NCI-H774 (cell line): ENCODE measurements around the gene AKNA.

Experiments
- DNase-seq: peaks from one replicate; lab custom pipeline; 2025; lab: John Stamatoyannopoulos, UW

The AKNA gene, protein sequence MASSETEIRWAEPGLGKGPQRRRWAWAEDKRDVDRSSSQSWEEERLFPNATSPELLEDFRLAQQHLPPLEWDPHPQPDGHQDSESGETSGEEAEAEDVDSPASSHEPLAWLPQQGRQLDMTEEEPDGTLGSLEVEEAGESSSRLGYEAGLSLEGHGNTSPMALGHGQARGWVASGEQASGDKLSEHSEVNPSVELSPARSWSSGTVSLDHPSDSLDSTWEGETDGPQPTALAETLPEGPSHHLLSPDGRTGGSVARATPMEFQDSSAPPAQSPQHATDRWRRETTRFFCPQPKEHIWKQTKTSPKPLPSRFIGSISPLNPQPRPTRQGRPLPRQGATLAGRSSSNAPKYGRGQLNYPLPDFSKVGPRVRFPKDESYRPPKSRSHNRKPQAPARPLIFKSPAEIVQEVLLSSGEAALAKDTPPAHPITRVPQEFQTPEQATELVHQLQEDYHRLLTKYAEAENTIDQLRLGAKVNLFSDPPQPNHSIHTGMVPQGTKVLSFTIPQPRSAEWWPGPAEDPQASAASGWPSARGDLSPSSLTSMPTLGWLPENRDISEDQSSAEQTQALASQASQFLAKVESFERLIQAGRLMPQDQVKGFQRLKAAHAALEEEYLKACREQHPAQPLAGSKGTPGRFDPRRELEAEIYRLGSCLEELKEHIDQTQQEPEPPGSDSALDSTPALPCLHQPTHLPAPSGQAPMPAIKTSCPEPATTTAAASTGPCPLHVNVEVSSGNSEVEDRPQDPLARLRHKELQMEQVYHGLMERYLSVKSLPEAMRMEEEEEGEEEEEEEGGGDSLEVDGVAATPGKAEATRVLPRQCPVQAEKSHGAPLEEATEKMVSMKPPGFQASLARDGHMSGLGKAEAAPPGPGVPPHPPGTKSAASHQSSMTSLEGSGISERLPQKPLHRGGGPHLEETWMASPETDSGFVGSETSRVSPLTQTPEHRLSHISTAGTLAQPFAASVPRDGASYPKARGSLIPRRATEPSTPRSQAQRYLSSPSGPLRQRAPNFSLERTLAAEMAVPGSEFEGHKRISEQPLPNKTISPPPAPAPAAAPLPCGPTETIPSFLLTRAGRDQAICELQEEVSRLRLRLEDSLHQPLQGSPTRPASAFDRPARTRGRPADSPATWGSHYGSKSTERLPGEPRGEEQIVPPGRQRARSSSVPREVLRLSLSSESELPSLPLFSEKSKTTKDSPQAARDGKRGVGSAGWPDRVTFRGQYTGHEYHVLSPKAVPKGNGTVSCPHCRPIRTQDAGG (N-terminal part only)

GRCh38 chr9:114387680-114388356 is at the start of gene AKNA:
Gene AKNA (minus strand): TSS chr9:114387982. CDS start chr9:114381333, 6,649 bp downstream.
- DNase-seq: no peak

GRCh38 chr9:114437401-114437893 is 49.7 kb upstream of the AKNA start:
- no peak for DNase-seq

GRCh38 chr9:114434878-114435311 is 47.1 kb upstream of the AKNA start:
- DNase-seq: peak; percentile 50

DNA sequence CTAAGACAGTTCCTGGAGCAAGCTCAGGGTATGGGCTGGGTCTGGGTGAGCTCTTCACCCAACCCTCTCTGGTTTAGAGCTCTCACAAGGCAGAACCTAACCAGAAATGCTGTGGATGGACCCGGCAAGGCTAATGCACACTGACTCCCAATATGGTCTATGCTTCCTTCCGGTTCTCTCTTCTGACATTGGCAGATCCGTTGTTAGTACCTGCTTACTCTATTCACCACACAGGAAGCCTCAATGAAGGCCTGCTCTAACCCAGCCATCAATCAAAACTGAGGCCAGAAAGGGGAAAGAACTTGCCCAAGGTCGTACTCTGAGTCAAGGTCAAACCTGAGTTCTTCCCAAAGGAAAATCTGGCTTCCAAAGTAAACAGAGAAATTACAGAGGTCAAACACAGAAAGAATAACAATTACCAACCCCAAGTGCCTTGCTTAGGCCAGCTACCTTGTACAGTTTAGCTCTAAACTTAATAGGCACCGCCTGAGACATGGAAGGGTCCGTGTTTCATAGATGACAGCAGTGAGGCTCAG is 46.0 kb upstream of the AKNA start:
- DNase-seq: no peak

DNA sequence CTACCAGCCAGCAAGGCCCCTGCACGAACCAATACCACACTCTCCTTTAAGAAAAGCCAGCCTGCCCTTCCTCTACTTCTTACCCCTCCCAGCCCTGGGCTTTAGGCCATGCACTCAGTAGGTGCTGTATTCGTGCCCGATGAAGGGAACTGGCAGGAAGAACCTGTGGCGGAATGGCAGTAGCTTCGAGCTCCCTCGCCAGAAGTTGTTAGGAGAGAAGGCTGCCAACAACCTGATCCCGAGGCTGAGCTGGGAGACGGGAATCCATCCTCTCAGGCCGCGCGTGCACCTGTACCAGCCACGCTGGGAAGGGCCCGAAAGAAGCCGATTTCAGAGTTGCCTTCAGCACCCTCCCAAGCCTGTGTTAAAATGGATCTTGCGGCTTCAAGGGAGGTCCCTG is 45.3 kb upstream of the AKNA start:
- DNase-seq: no peak

DNA sequence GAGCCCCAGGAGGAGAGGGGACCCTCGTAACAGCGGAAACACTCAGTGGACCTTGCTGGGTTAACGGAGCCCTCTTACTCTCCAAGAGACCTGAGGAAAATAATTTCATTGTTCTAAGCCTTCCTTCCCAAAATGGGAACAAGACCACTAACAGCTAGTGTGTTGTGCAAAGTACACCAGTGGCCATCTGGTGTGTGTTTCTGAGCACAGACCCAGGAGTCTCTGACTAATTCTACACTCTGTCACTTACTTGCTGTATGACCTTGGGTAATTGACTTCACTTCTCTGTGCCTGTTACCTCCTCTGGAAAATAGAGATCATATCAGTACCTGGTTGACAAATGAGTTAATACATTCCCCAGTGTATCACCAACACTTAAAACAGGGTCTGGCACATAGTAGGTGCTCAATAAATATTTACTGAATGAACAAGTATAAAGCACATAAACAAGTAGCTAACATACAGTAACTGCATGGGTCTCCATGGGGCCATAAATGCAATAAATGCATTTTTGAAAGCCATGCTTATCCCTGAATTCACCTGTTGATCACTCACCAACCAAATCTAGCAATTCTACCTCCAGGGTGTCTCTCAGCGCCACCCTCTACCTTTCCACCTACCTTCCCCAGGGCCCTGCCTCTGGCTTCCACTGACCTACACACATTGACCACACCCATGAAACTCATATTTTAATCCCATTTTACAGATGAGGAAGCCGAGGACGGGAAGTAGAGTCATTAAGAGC is 44.7 kb upstream of the AKNA start:
- no peak for DNase-seq

DNA sequence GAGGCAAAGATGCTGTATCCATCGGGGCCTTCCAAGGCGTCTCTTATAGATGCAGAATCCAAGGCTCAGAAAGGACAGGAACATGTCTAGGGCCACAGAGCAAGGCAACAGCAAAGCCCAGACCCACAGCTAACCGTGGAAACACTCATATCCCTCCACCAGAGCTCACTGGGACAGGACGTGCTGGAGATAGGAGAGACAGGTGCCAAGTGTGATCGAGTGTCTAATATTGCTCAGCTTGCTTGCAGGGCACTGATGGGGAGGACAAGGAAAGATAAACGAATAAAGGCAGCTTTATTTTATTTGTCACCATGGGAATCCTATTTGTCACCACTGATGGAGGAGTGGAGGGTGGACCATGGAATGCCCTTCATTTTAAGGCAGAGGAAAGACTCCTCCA is 44.0 kb upstream of the AKNA start:
- no peak for DNase-seq

DNA sequence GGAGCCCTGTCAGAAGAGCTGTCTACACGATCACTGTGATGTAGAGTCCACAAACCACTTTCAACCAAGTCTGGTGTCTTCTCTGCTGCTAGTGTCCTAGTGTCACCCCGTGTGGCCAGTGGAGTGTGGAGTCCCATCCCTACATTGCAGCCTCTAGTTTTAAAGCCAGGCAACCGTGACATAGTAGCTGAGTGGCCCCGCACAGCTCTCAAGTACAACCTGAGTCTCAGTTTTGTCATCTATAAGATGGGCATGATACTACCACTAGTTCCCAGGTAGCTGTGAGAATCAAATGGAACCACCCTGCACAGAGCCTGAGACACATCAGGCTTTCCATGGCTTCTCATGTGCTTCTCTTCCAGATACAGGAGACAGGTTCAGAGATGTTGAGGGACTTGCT is 43.2 kb upstream of the AKNA start:
- no peak for DNase-seq

DNA sequence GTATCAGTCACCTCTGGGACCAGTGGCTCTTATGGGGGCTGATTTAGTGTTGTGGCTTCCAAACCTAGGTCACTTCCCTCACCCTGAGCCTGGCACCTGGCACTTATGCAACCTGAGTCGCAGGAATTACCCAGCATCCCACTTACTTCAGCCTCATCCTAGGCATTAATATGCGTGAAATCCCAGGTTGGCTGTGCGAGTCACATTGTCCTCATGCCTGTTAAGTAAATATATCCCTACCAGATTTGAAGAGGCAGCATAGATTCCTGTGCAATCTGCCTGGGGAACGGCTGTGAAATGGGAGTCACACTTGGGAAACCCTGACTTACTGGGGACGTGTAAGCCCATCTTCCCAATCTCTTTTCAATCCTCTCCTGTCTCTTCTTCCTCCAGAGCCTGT is 42.7 kb upstream of the AKNA start:
- DNase-seq: peak; percentile 13

DNA sequence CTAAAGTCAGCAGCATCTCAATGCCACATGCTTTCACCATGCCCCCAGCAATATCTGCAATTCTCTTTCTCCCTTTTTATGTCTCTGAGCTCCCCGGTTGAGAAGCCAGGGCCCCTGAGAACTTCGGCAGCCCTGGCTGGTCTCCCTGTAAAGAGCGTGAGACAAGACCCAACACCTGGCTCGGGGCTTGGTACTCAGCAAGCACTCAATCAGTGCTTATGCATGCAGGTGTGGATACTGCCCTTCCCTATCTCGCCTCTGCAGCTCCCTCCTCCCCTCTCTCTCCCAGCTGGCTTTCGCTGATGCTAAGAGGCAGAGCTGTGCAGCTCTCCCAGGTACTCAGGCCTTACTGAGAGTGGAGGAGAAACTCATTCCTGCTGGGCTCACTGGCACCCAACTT is 41.7 kb upstream of the AKNA start:
- no peak for DNase-seq

DNA sequence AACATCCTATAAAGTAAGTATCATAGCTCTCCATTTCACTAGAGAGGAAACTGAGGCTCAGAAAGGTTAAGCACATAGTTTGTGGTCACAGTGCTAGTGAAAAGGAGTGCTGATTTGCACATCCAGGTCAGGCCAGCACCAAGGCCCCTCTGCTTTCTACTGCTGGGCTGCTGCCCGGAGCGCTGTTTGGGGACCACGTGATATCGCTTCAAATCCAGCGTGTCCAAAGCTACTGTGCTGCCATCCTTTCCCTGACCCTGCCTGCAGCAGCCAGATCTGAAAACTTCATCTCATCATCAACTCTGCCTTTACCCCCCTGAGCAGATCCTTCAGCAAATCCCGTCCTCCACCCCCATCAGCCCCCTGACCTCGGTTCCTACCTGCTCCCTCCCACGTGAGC is 40.7 kb upstream of the AKNA start:
- no peak for DNase-seq

- DNase-seq: no peak
Observed at GRCh38 chr9:114427644-114428043, 39.9 kb upstream of the AKNA start.

GRCh38 chr9:114426046-114426948 is 38.5 kb upstream of the AKNA start:
- DNase-seq: no peak

- DNase-seq: no peak
Observed at GRCh38 chr9:114425126-114425525, 37.3 kb upstream of the AKNA start.

- no peak for DNase-seq
Observed at GRCh38 chr9:114424126-114424525, 36.3 kb upstream of the AKNA start.

DNA sequence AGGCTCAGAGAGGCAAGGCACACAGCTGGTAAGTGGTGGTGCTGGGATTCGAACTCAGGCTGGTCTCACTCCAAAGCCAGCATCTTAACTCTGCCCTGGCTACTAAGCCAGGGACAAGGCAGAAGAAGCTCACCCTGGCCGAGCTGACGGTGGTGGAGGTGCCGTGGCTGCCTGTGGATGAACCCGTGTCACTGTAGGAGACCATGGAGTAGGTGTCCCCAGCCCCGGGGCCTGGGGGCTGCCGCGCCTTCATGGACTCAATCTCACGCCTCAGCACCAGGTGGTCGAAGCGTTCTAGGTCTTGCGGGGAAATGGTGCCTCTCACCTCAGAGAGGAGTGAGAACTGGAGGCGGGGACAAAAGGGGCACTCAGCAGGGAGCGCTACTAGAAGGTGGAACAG is 35.4 kb upstream of the AKNA start:
- DNase-seq: no peak

DNA sequence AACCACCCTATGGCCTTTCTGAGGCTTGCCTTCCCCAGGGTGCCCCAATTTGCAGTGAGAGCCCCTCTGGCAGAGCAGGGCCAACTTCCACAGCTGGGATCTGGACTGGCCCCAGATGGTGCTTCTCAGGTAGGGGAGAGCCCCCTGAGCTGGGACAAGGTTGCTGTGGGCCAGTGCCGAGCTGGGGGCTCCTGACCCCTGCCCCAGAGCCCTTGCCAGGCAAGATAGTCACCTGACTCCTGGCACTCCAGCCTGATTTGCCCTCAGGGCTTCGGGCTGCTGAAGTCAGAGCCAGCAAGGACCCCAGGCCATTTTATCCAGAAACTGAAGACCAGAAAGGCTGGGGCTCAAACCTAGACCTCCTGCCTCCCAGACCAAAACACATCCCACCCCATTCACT is 33.4 kb upstream of the AKNA start:
- DNase-seq: no peak

DNA sequence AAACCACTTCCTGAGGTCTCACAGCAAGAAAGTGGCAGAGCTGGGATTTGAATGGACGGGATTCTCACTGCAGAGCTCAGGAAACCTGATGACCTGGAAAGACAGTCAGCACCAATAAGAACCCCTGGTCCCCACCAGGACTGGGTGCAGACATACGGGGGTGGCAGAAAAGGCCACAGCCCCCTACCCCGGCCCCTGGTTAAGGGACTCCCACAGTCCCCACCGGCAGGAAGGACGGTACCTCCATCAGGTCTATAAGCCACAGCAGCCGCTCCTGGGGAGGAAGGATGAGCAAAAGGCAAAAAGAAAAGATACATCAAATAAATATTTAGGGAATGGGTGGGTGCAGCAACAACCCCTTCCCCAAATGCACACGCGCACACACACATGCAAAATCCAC is 32.0 kb upstream of the AKNA start:
- no peak for DNase-seq

GRCh38 chr9:114418053-114418452 is 30.3 kb upstream of the AKNA start:
- DNase-seq: no peak

GRCh38 chr9:114417511-114417910 is 29.7 kb upstream of the AKNA start:
- no peak for DNase-seq
